Measurements from ENCODE around the gene XPO6. TPM values are rescaled to one million over a fixed set of nuclear protein-coding genes. Genes with fewer than 3 reads are reported as not detected.

Gene XPO6, protein sequence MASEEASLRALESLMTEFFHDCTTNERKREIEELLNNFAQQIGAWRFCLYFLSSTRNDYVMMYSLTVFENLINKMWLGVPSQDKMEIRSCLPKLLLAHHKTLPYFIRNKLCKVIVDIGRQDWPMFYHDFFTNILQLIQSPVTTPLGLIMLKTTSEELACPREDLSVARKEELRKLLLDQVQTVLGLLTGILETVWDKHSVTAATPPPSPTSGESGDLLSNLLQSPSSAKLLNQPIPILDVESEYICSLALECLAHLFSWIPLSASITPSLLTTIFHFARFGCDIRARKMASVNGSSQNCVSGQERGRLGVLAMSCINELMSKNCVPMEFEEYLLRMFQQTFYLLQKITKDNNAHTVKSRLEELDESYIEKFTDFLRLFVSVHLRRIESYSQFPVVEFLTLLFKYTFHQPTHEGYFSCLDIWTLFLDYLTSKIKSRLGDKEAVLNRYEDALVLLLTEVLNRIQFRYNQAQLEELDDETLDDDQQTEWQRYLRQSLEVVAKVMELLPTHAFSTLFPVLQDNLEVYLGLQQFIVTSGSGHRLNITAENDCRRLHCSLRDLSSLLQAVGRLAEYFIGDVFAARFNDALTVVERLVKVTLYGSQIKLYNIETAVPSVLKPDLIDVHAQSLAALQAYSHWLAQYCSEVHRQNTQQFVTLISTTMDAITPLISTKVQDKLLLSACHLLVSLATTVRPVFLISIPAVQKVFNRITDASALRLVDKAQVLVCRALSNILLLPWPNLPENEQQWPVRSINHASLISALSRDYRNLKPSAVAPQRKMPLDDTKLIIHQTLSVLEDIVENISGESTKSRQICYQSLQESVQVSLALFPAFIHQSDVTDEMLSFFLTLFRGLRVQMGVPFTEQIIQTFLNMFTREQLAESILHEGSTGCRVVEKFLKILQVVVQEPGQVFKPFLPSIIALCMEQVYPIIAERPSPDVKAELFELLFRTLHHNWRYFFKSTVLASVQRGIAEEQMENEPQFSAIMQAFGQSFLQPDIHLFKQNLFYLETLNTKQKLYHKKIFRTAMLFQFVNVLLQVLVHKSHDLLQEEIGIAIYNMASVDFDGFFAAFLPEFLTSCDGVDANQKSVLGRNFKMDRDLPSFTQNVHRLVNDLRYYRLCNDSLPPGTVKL
- 104 and 105 TPM in 2 replicates for total RNA-seq

DNA sequence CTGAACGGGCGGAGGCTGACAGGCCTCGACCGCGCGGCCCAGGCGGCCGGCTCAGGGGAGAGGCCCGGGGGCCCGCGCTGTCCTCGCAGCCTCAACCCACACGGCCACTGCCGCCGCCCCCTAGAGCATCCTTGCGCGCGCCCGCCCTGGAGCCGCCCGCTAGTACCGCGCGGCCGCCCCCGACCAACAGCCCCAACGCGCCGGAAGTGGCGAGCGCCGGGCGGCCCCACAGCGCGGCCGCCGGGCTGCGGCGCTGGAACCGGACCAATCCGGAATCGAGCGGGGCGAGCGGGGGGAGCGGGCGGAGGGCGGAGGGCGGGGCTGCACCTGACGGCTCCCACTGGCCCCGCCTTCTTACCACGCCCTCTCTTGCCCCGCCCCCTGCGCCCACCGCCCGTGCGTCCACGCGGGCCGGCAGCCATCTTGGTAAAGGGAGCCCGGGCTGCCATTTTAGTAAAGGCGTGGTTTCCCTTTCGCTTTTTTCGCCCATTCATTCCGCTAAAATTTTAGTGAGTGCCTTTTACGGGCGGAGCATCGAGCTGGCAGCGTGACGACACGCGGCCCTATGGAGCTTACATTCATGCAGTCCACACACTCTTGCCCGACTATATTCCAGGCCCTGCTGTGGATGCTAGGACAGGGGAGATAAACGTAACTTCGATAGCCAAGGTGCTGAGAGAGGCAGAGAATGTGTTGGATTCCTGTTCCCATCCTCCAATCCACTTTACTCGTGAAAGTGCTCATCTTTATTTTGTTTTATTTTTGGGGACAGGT is at the start of gene XPO6:
Gene XPO6 (minus strand): TSS at position 208 of the 774 bp plus-strand sequence. CDS start 597 bp downstream, outside the sequence.

DNA sequence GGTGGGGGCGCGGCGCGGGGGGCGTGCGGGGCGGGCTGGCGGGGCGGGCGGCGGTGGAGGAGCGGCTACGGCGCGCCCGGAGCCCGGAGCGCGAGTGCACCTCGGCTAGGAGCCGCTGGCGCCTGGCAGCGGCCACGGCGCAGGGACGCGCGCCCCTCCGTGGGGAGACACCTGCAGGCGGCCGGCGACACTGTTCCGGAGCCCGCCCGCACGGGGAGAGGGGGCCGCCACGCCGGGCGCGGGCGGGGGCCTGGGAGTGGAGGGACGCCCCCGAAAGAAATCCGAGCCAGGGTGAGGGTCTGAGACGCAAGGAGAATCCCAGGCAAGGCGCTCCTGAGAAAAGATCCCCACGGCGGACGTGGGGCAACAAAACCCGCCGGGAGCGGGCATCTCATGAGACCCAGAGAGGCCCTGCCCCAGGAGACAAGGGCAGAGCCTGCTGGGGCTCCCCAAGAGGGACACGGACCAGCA is 148.1 kb downstream of the XPO6 start, which contains the start of gene GSG1L:
Gene GSG1L (minus strand): TSS at position 124 of the 471 bp plus-strand sequence. CDS start 290 bp downstream, outside the sequence.

Other genes starting within 250 kb of the XPO6 start
- gene GSG1L, start 148.3 kb downstream of the XPO6 start, total RNA-seq, result not detected in 2 replicates
- gene SBK1, start 80.6 kb upstream of the XPO6 start, total RNA-seq, result not detected in 2 replicates
- under 0.01 TPM in 1 of 2 replicates, not detected in the other for gene NPIPB6, start 151.5 kb upstream of the XPO6 start, total RNA-seq
- gene EIF3CL, start 191.9 kb upstream of the XPO6 start, total RNA-seq, result 56.4 and 87.0 TPM in 2 replicates